ENCODE measurements around the gene SEMA3E. TPM values are rescaled to one million over a fixed set of nuclear protein-coding genes. Genes with fewer than 3 reads are reported as not detected.

The SEMA3E gene
- total and polyA plus RNA-seq, 10 of the 15 experiments (the other 5 are each of a cell fraction or from before 2014, with no cell fraction given): 0.08 to 2.0 (median 0.82) TPM

GRCh38 chr7:83550100-83550499 is 98.8 kb downstream of the SEMA3E start:
- DNase-seq (ENCODE audit: low read depth, low spot score): no peak
- no peaks in the 10 kb centered on the region for H3K36me3 ChIP-seq (ENCODE audit: control insufficient read depth in 2 of 2, insufficient read depth in 2 of 2, low read length in 1 of 2)
- no peaks in the 10 kb centered on the region for H4K20me1 ChIP-seq (ENCODE audit: control insufficient read depth, insufficient read depth)
- no peaks in the 10 kb centered on the region for H3K9me3 ChIP-seq (replicated peaks; ENCODE audit: control insufficient read depth, insufficient read depth, low read length)
- no peaks in the 10 kb centered on the region for H3K27me3 ChIP-seq (replicated peaks in 1 of 2; ENCODE audit: control insufficient read depth in 2 of 2, insufficient read depth in 2 of 2, low read length in 1 of 2)
- CTCF ChIA-PET: no interaction called here
- FAIRE-seq: no peak
- 67% methylated on average over 4 of the region's 4 CpGs for WGBS (ENCODE audit: insufficient coverage, insufficient replicate concordance, low lambda C conversion rate, missing lambda C conversion rate)
- intact Hi-C loops (cut with micrococcal nuclease; ENCODE audit: unreplicated experiment): no loop called here
- SMC1A ChIA-PET (ENCODE audit: uncharacterized antibody, unreplicated experiment): interaction anchor here (0.6 kb wide), 1 partner anchor 308 kb away, joined by 4 read pairs; no protein-coding TSS in a partner anchor
- H3K4me1 ChIP-seq (ENCODE audit: control insufficient read depth, insufficient read depth, low read length): no peaks in the 10 kb centered on the region
- H3K4me2 ChIP-seq (ENCODE audit: control insufficient read depth, insufficient read depth): no peak overlapping the region
- H3K79me2 ChIP-seq (ENCODE audit: control insufficient read depth, insufficient read depth, low read length): no peaks in the 10 kb centered on the region
- POLR2A ChIA-PET: no interaction called here
- no peak overlapping the region for H3K9ac ChIP-seq (ENCODE audit: control insufficient read depth, insufficient read depth, low read length)
- H3K4me3 ChIP-seq: no peak overlapping the region
- RAD21 ChIA-PET (ENCODE audit: unreplicated experiment): no interaction called here
- no peak overlapping the region for H3K27ac ChIP-seq (ENCODE audit: control insufficient read depth, insufficient read depth)
- in situ Hi-C loops (cut with MboI): no loop called here
- TF ChIP-seq BCL3 (IDR thresholded peaks at IDR 0.05; ENCODE audit: borderline replicate concordance, insufficient read depth, low read depth, low read length, poor library complexity, severe bottlenecking) (no peak), SMARCA5 (IDR thresholded peaks at IDR 0.05) (no peak), ZNF384 (IDR thresholded peaks at IDR 0.05; ENCODE audit: borderline replicate concordance, low read depth, low read length) (no peak), MYB (IDR thresholded peaks at IDR 0.05; ENCODE audit: borderline replicate concordance, low read depth, low read length) (no peak), POLR2A (IDR thresholded peaks at IDR 0.05; ENCODE audit: low read depth, low read length) (no peak), BRCA1 (IDR thresholded peaks at IDR 0.05; ENCODE audit: low read depth, low read length) (no peak), TARDBP (IDR thresholded peaks at IDR 0.05; ENCODE audit: borderline replicate concordance) (no peak)
- no peak for ATAC-seq
- no TSS peak for BruUV-seq (replicated peaks)
- no peak overlapping the region for H2AFZ ChIP-seq (ENCODE audit: control insufficient read depth, low read depth, low read length)

- Histone ChIP-seq H4K20me1 (ENCODE audit: control insufficient read depth, insufficient read depth) (no peaks in the 10 kb centered on the region), H3K27ac (ENCODE audit: control insufficient read depth, insufficient read depth) (no peak overlapping the region), H3K4me2 (ENCODE audit: control insufficient read depth, insufficient read depth) (no peak overlapping the region), H3K9ac (ENCODE audit: control insufficient read depth, insufficient read depth, low read length) (no peak overlapping the region), H3K4me1 (ENCODE audit: control insufficient read depth, insufficient read depth, low read length) (no peaks in the 10 kb centered on the region), H2AFZ (ENCODE audit: control insufficient read depth, low read depth, low read length) (no peak overlapping the region), H3K27me3 (replicated peaks in 1 of 2; ENCODE audit: control insufficient read depth in 2 of 2, insufficient read depth in 2 of 2, low read length in 1 of 2) (no peaks in the 10 kb centered on the region), H3K4me3 (no peak overlapping the region), H3K9me3 (replicated peaks; ENCODE audit: control insufficient read depth, insufficient read depth, low read length) (no peaks in the 10 kb centered on the region), H3K36me3 (ENCODE audit: control insufficient read depth in 2 of 2, insufficient read depth in 2 of 2, low read length in 1 of 2) (no peaks in the 10 kb centered on the region), H3K79me2 (ENCODE audit: control insufficient read depth, insufficient read depth, low read length) (no peaks in the 10 kb centered on the region)
- POLR2A ChIA-PET: no interaction called here
- SMC1A ChIA-PET (ENCODE audit: uncharacterized antibody, unreplicated experiment): no interaction called here
- CTCF ChIA-PET: no interaction called here
- in situ Hi-C loops (cut with MboI) (no loop called here), intact Hi-C loops (cut with micrococcal nuclease; ENCODE audit: unreplicated experiment) (no loop called here)
- BruUV-seq (replicated peaks): no TSS peak
- WGBS (ENCODE audit: insufficient coverage, insufficient replicate concordance, low lambda C conversion rate, missing lambda C conversion rate): 0% methylated on average over 1 of the region's 1 CpG
- RAD21 ChIA-PET (ENCODE audit: unreplicated experiment): no interaction called here
- DNase-seq (ENCODE audit: low read depth, low spot score) (no peak), FAIRE-seq (no peak), ATAC-seq (no peak)
- TF ChIP-seq, protein P1, sequence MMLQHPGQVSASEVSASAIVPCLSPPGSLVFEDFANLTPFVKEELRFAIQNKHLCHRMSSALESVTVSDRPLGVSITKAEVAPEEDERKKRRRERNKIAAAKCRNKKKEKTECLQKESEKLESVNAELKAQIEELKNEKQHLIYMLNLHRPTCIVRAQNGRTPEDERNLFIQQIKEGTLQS (IDR thresholded peaks at IDR 0.05; ENCODE audit: borderline replicate concordance, extremely low read depth, low read depth, low read length): no peak
- TF ChIP-seq SUPT20H (IDR thresholded peaks at IDR 0.05; ENCODE audit: borderline replicate concordance, control insufficient read depth, low read depth, low read length) (no peak), SIX5 (IDR thresholded peaks at IDR 0.05; ENCODE audit: low read depth, low read length, severe bottlenecking) (no peak), RBBP5 (conservative IDR thresholded peaks at IDR 0.05) (no peak), SPI1 (IDR thresholded peaks at IDR 0.05; ENCODE audit: borderline replicate concordance, insufficient read depth, low read depth, low read length) (no peak), TAF1 (IDR thresholded peaks at IDR 0.05; ENCODE audit: borderline replicate concordance, low read depth, low read length) (no peak), ZBTB11 (CRISPR knock-in tag; IDR thresholded peaks at IDR 0.05) (no peak)
These were observed 100.7 kb downstream of the SEMA3E start for GRCh38 chr7:83548250-83548649.

Data from GM12878 (cell line).